Erythroblast (primary cell): ENCODE measurements around the gene SPEF2.

Experiments
- GATA1 ChIP-seq: IDR thresholded peaks from 2 replicates; pipeline ENCODE4 v1.6.1; 2011; ENCODE audit warnings: low read depth, mild to moderate bottlenecking, control low read depth, low read length, moderate library complexity
- POLR2A ChIP-seq: IDR thresholded peaks from 2 replicates; pipeline ENCODE4 v1.6.1; 2011; ENCODE audit warnings: mild to moderate bottlenecking, low read length

DNA sequence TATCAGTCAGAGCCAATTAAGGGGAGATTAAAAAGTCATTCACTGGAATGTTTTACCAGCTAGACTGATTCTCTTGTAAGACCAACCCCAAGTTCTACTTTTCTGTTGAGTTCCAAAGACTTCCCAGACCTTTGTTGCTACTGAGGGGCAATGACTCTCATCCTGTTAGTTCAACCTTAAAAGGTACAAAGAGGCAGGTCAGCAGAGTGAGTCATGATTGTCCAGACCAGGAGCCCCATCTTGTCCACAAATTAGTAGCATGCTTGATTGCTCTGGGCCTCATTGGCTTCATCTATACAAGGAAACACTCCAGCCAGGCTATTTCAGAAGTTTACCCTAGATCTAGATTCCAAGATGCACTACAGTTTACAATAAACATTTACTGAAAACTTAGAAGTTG, 159.1 kb downstream of the SPEF2 start:
- TF ChIP-seq POLR2A (no peak), GATA1 (no peak)
